ENCODE data around the gene EDEM1. TPM values are rescaled to one million over a fixed set of nuclear protein-coding genes. Genes with fewer than 3 reads are reported as not detected.
"Not testable (repeated sequence)": the region's sequence is repeated elsewhere in the genome, so short reads cannot be mapped to it uniquely, and the experiment has no call there.

The EDEM1 gene
- total and polyA plus RNA-seq, 10 of the 15 experiments (the other 5 are each of a cell fraction or from before 2014, with no cell fraction given) = 18.9 to 138 (median 57.5) TPM

GRCh38 chr3:5172018-5172417, 15.5 kb upstream of the EDEM1 start (continued):
- no peak for TF ChIP-seq ZBTB40 (IDR thresholded peaks at IDR 0.05; ENCODE audit: borderline replicate concordance)
- no peak for TF ChIP-seq EED (IDR thresholded peaks at IDR 0.05; ENCODE audit: low read depth)
- no peak for TF ChIP-seq BCLAF1 (IDR thresholded peaks at IDR 0.05)
- TF ChIP-seq E2F8 (IDR thresholded peaks at IDR 0.05; ENCODE audit: low read depth, partially characterized antibody) = no peak

- FAIRE-seq; H3K9ac ChIP-seq (ENCODE audit: control insufficient read depth, insufficient read depth, low read length); in situ Hi-C loops (cut with MboI); H4K20me1 ChIP-seq (ENCODE audit: control insufficient read depth, insufficient read depth); H3K79me2 ChIP-seq (ENCODE audit: control insufficient read depth, insufficient read depth, low read length); BruUV-seq (replicated peaks); DNase-seq (ENCODE audit: low read depth, low spot score); H3K27ac ChIP-seq (ENCODE audit: control insufficient read depth, insufficient read depth); H3K9me3 ChIP-seq (replicated peaks; ENCODE audit: control insufficient read depth, insufficient read depth, low read length); intact Hi-C loops (cut with micrococcal nuclease; ENCODE audit: unreplicated experiment); H3K4me2 ChIP-seq (ENCODE audit: control insufficient read depth, insufficient read depth); H3K4me3 ChIP-seq; H3K27me3 ChIP-seq (replicated peaks in 1 of 2; ENCODE audit: control insufficient read depth in 2 of 2, insufficient read depth in 2 of 2, low read length in 1 of 2); H2AFZ ChIP-seq (ENCODE audit: control insufficient read depth, low read depth, low read length); RAD21 ChIA-PET (ENCODE audit: unreplicated experiment); ATAC-seq: not testable (repeated sequence)
- POLR2A ChIA-PET = interaction anchor here (3.8 kb wide), 1 partner anchor 8 kb away, joined by 21 read pairs; the partner anchor contains the start of gene EDEM1
- CTCF ChIA-PET = interaction anchor here (2.7 kb wide), 1 partner anchor 41 kb away, joined by 12 read pairs; no protein-coding TSS in a partner anchor
- peaks cover 5 to 23% of the 10 kb centered on the region in 2 experiments; a peak in 3 of 4 replicates for H3K36me3 ChIP-seq (ENCODE audit: control insufficient read depth in 2 of 2, insufficient read depth in 2 of 2, low read length in 1 of 2)
- WGBS (ENCODE audit: insufficient coverage, insufficient replicate concordance, low lambda C conversion rate, missing lambda C conversion rate) = 98% methylated on average over 2 of the region's 2 CpGs
- H3K4me1 ChIP-seq (ENCODE audit: control insufficient read depth, insufficient read depth, low read length) = peaks cover 27% of the 10 kb centered on the region
- SMC1A ChIA-PET (ENCODE audit: uncharacterized antibody, unreplicated experiment) = interaction anchor here (1.1 kb wide), 1 partner anchor 10 kb away, joined by 3 read pairs; no protein-coding TSS in a partner anchor
Observed at GRCh38 chr3:5179036-5179435, 8.5 kb upstream of the EDEM1 start.

Measured in GM12878 (cell line).